Activated gamma-delta T cell treated with anti-CD3 and anti-CD28 coated beads, Interleukin-2, amount 50 U/mL, for 16 hours (primary cell): ENCODE results near the gene DLG1.
"Not testable (repeated sequence)": the region's sequence is repeated elsewhere in the genome, so short reads cannot be mapped to it uniquely, and the experiment has no call there.

Experiments
- DNase-seq: peaks from one replicate; pipeline ENCODE4 v3.0.0-alpha.2; 2020; ENCODE audit warnings: low read depth

The DLG1 gene

GRCh38 chr3:197289726-197290125 is 8.7 kb downstream of the DLG1 start:
- no peak for DNase-seq

DNA sequence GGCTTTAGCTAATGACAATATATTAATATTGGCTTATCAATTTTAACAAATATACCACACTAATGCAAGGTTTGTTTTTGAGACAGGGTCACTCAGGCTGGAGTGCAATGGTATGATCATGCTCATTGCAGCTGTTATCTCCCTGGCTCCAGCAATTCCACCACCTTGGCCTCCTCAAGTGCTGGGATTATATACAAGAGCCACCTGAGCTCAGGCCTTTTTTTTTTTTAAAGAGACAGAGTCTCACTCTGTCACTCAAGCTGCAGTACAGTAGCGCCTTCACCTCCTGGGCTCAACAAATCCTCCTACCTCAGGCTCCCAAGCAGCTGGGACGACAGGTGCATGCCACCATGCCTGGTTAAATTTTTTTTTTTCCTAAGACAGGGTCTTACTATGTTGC is 11.7 kb downstream of the DLG1 start:
- no peak for DNase-seq

- DNase-seq = no peak
Measured at GRCh38 chr3:197285557-197285956, 12.9 kb downstream of the DLG1 start.

DNA sequence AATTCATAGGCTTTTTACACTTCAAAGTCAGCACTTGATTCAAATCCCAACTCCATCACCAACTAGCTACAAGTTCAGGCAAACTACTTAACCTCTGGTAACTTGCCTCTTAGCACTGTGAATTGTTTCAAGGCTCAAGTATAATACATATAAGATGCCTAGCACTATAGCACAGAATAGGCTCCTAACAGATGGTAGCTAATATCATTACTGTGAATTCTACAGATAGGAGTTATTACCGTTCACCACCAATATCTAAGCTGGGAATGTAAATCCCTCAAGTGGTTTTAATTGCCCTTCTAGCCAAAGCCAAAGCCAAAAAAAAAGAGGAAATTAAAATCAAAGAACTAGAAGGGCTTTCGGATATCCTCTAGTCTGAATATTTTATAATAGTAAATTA is 15.4 kb downstream of the DLG1 start:
- DNase-seq = no peak

DNA sequence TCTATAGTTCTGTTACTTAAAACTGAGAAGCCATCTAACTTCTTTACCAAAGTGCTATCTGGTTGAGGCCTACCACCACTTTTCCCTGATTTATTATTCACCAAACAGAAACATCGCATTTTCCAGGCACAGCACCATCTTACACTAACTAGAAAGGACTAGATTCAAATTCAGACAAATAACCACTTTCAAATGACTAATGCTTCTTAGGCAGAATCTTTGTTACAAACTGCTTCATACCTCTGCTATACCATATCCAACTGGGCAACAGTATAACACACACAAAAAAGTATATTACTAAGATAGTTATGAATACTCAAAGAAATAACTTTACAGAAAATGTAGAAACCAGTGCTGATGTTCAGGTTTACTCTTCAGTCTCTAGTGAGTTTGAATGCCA is 16.6 kb downstream of the DLG1 start:
- DNase-seq = no peak

DNA sequence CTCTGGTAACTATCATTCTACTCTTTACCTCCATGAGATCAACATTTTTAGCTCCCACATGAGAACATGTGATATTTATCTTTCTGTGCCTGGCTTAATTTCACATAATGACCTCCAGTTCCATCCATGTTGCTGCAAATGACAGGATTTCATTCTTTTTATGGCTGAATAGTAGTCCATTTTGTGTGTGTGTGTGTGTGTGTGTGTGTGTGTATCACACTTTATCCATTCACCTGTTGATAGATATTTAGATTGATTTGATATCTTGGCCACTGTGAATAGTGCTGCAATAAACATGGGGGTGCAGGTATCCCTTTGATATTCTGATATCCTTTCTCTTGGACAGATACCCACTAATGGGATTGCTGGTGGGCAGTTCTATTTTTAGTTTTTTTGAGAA is 18.3 kb downstream of the DLG1 start:
- DNase-seq = no peak

DNA sequence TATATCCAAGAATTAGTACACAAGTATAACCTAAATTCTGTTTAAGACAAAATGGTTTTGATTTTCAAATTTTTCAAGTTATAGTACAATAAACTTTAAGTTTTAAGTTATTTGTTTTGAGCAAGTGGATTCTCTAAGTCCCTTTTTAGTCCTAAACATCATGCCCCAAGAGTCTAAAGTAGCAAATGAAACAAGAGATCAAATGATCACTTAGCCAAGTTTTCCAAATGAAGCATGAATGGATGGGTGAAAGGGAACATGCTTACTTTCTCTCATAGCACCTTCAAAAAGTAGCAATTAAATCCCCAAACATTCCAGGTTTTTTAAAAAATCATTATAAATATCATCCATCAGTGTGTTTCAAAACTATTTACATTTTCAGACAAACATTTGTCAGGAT is 19.5 kb downstream of the DLG1 start:
- no peak for DNase-seq

- not testable (repeated sequence) for DNase-seq
Measured at GRCh38 chr3:197276808-197277207, 21.6 kb downstream of the DLG1 start.

GRCh38 chr3:197270558-197271317 is 27.7 kb downstream of the DLG1 start:
- no peak for DNase-seq

DNA sequence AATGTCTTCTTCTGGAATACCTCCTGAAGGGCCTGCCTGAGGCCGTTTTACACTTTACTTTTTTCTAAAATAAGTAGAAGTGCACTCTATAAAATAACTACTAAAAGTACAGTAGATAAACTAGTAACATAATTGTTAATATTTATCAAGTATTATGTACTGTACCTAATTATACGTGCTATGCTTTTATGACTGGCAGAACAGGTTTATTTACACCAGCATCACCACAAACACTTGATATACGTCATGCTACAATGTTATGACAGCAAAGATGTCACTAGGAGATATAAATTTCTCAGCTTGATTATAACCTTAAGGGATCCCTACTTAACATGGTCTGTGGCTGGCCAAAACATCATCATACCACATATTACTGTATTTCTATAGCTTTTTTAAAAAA is 29.4 kb downstream of the DLG1 start:
- no peak for DNase-seq

- no peak for DNase-seq
Measured at GRCh38 chr3:197268294-197268693, 30.1 kb downstream of the DLG1 start.

DNA sequence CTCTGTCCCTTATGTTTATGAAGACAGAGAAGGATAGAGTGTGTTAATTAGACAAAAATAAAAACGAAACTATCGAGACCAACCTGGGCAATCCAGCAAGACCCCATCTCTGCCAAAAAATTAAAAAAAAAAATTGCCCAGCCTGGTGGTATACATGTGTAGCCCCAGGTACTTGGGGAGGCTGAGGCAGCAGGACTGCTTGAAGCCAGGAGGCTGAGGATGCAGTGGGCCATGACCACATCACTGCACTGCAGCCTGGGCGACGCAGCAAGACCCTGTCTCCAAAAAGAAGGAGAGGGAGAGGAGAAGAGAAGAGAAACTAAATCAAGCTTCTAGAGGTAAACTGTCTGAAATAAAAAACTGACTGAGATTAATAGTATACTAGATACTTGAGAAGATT is 32.1 kb downstream of the DLG1 start:
- DNase-seq = no peak

DNA sequence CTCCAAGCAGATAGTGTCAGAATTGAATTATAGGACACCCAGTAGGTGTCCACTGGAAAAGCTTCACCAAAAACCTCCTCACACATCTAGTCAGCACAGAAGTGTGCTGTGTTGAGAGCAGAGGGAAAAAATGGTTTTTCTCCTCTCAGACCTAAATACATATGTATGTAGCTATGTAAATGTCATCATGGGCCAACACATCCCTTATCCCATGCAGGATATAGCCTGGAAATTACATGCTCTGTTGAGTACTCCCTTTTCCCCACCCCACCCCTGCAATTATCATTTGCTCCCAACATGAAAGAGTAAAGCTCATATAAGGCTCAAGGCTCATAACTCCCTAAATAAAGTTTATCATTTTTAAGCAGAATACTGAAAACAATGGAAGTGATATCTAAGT is 35.7 kb downstream of the DLG1 start:
- no peak for DNase-seq

- DNase-seq = no peak
Measured at GRCh38 chr3:197261164-197261509, 37.3 kb downstream of the DLG1 start.

DNA sequence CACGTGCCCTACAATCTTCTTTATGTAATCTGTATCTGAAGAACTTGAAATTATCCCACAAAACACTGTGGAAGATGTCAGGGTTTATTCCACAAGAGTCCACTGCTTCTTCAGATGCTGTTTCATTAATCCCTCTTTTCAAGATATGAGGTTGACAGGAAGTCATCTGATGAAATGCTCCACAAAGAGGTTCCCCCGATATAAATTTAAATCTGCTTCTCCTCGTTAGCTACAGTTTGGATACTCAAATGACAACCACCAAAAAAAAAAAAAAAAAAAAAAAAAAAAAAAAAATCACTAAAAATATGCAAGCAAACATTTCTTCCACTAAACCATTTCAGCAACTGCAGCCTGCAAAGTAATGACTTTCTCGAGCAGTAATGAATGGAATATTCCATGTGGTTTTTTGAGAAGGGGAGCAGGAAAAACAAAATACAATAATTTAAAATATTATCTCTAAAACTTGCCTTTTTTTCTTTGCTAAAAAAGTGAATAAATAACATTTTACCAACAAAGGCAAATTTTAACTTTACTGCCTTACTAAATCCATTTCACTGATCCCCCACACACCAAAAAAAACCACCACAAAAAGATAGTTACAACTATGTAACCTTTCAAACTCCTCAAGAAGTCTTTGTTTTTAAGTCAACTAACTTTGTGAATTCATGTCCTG is 37.8 kb downstream of the DLG1 start:
- DNase-seq = no peak

DNA sequence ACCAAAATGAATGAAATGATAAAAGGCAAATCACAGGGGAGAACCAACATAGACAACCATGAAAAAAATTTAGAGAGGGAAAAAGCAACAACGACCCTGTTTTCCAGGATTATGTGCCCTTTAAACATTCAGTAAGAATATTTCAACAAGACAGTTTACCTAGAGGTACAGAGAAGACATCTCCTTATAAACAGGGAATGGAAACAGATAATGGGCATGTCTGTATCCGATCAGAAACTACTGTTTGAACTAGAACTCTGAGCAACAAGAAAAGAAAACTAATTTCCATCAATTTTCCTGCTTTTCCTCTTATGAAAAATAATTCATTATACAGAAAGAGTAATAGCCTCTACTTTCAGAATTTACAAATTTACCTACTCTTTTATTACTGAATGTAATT is 39.3 kb downstream of the DLG1 start:
- no peak for DNase-seq

DNA sequence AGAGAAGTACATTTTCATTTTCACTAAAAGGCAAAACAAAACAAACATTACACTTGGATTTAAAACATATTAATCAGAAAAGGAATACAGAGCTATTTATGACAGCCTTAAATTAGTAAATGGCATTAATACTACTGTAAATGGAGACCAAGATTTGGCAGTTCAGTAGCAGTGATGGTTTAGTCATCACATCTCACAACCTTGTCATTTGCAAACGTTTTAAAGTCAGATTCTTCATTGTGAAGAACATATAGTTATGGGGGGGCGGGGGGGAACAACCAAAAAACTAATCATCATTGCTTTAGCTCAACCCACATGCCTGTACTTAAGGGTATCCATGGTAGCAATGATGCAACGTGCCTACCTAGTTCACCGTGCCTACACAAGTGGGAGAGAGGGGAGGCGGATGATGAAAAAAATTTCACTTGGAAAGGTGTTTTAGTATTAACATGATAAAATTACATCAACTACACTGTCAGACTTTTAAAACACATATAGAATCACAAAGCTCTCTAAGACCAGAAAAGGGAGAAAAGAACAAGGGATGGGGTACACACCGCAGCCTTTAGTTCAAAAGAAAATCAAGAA is 40.1 kb downstream of the DLG1 start:
- DNase-seq = no peak

DNA sequence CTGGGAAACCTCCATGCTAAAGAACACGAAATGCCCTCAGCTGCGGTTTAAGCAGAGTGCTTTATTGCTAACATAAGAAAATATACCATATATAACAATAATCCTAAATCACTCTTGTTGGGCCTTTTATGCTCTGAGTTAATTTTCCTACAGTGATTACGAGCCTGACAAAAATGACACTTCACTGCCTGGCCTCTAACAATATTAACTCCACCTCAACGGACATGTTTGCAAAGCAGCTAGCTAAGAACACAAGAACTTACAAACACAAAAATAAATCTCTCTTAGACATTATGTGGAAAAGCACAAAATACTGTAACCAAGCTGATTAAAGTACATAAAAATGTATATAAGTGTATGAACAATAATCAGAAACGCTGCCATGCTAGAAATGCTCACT is 40.7 kb downstream of the DLG1 start:
- no peak for DNase-seq

DNA sequence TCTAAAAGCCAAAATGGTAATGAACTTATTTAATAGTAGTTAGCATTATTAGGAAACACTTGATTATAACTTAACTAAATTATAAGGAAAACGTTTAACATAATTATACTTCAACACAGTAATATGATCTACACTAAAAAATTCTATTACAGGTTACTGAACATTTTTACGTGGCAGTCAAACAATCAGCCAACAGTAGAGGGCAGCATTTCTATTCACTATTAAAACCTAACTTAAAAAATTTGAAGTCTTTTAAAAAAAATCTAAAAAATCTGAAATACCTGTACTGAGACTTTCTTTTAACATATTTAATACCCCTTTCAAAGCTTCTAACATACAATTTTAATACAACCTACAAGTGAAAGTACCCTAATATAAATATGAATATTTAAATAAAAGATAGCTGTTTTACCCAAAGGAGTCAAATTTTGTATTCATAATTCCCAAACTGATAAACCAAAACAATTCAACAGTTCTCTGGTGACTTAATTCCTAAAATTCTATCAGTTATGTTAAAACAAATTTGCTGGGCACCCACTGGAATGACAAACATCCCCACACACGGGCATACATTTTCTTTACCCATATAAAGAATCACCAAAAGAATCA is 41.5 kb downstream of the DLG1 start:
- DNase-seq = peak; percentile 3

GRCh38 chr3:197256104-197256503 is 42.3 kb downstream of the DLG1 start:
- DNase-seq = no peak

DNA sequence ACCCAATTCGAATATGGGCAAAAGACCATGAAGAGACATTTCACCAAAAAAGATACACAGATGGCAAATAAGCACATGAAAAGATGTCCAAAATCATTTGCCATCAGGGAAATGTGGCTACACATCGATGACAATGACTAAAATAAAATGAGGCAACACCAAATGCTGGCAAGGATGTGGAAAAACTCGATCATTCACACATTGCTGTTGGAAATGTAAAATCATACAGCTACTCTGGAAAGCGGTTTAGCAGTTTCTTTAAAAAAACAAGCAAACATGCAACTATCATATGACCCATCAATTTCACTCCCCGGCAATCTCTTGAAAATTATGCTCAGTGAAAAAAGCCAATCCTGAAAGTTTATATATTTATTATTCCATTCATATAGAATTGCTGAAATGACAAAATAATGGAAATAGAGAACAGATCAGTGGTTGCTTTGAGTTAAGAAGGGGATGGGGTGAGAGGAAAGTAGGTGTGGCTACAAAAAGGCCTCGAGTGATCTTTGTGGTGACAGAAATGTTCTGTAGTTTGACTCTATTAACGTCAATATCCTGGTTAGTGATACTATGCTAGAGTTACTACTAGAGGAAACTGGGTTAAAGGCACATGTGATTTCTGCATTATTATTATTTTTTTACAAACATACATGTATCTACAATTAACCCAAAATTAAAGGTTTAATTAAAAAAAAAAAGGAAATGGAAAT is 45.0 kb downstream of the DLG1 start:
- DNase-seq = no peak

- no peak for DNase-seq
Measured at GRCh38 chr3:197249542-197249941, 48.9 kb downstream of the DLG1 start.

DNA sequence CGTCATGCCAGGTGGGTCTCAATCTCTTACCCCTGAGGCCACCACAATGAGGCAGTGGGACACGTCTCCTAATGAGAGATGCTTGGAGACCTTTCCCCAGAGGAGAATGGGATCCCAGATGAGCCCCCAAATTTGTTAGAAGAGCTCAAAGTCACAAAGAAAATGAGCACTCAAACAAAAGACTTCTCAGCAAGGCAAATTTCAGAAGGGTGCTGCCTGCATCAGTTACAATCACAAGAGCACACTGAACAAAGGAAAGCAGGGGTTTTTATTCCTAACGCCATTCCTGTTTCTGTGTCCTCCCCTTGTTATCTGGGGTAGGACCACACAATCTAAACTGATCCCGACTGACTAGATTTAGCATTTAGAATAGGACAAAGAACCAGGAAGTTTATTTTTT is 50.1 kb downstream of the DLG1 start:
- no peak for DNase-seq
